ENCODE results near the gene KIF16B.

KIF16B gene

GRCh38 chr20:16569246-16570153 is 3.7 kb downstream of the KIF16B start:
- ATAC-seq = no peak

GRCh38 chr20:16566080-16566479 is 7.2 kb downstream of the KIF16B start:
- no peak for ATAC-seq
- TF ChIP-seq ZC3H10 (CRISPR knock-in tag; IDR thresholded peaks at IDR 0.05) (no peak), ESRRG (CRISPR knock-in tag; IDR thresholded peaks at IDR 0.05) (no peak), CSDC2 (CRISPR knock-in tag; IDR thresholded peaks at IDR 0.05) (no peak), OSR1 (CRISPR knock-in tag; IDR thresholded peaks at IDR 0.05) (no peak), SNAI2 (CRISPR knock-in tag; IDR thresholded peaks at IDR 0.05) (no peak), TOX (CRISPR knock-in tag; IDR thresholded peaks at IDR 0.05; ENCODE audit: borderline replicate concordance) (no peak), ZNF70 (CRISPR knock-in tag; IDR thresholded peaks at IDR 0.05) (no peak), TCF4 (CRISPR knock-in tag; IDR thresholded peaks at IDR 0.05; ENCODE audit: borderline replicate concordance) (no peak), GLIS3 (CRISPR knock-in tag; IDR thresholded peaks at IDR 0.05) (no peak), ZFP30 (CRISPR knock-in tag; IDR thresholded peaks at IDR 0.05) (no peak), ZNF8 (CRISPR knock-in tag; IDR thresholded peaks at IDR 0.05) (no peak), ZNF565 (CRISPR knock-in tag; conservative IDR thresholded peaks at IDR 0.05; ENCODE audit: low read depth) (no peak), ARNTL (CRISPR knock-in tag; IDR thresholded peaks at IDR 0.05; ENCODE audit: borderline replicate concordance, low read depth) (no peak), CREB5 (CRISPR knock-in tag; IDR thresholded peaks at IDR 0.05; ENCODE audit: low read depth) (no peak), POU6F1 (CRISPR knock-in tag; IDR thresholded peaks at IDR 0.05; ENCODE audit: borderline replicate concordance, low read depth) (no peak), PATZ1 (CRISPR knock-in tag; IDR thresholded peaks at IDR 0.05; ENCODE audit: borderline replicate concordance) (no peak)

More at GRCh38 chr20:16569246-16570153, 3.7 kb downstream of the KIF16B start:
- no peak for TF ChIP-seq SNAI2 (CRISPR knock-in tag; IDR thresholded peaks at IDR 0.05)
- TF ChIP-seq ZNF565 (CRISPR knock-in tag; conservative IDR thresholded peaks at IDR 0.05; ENCODE audit: low read depth) = no peak
- no peak for TF ChIP-seq CSDC2 (CRISPR knock-in tag; IDR thresholded peaks at IDR 0.05)
- no peak for TF ChIP-seq OSR1 (CRISPR knock-in tag; IDR thresholded peaks at IDR 0.05)
- TF ChIP-seq CSRNP3 (CRISPR knock-in tag; IDR thresholded peaks at IDR 0.05) = no peak
- TF ChIP-seq GLIS3 (CRISPR knock-in tag; IDR thresholded peaks at IDR 0.05) = no peak
- no peak for TF ChIP-seq RARB (CRISPR knock-in tag; IDR thresholded peaks at IDR 0.05)
- TF ChIP-seq TOX (CRISPR knock-in tag; IDR thresholded peaks at IDR 0.05; ENCODE audit: borderline replicate concordance) = no peak
- no peak for TF ChIP-seq ARNTL (CRISPR knock-in tag; IDR thresholded peaks at IDR 0.05; ENCODE audit: borderline replicate concordance, low read depth)
- TF ChIP-seq TCF4 (CRISPR knock-in tag; IDR thresholded peaks at IDR 0.05; ENCODE audit: borderline replicate concordance) = no peak
- no peak for TF ChIP-seq PATZ1 (CRISPR knock-in tag; IDR thresholded peaks at IDR 0.05; ENCODE audit: borderline replicate concordance)
- TF ChIP-seq TSHZ2 (CRISPR knock-in tag; IDR thresholded peaks at IDR 0.05) = no peak
- no peak for TF ChIP-seq ZFP3 (CRISPR knock-in tag; IDR thresholded peaks at IDR 0.05)

All from SK-N-SH treated with all-trans-retinoic acid at 6 μM for 48 hours (cell line).